Ovary (tissue), 10 donors: ENCODE data around the gene CELF2. TPM values are rescaled to one million over a fixed set of nuclear protein-coding genes. Genes with fewer than 3 reads are reported as not detected.

Experiments
- DNase-seq, 5 donors: peaks; one replicate each; pipeline ENCODE4 v3.0.0-alpha.2; 2019 to 2020
- H3K27ac ChIP-seq, 2 donors: fragments of 200-600 bp; one replicate each; pipeline versions ENCODE4 v1.5.1 to v1.8.0; 2019 to 2022
- H3K27me3 ChIP-seq: fragments of 200-600 bp; one replicate; pipeline ENCODE4 v1.8.0; 2022
- H3K36me3 ChIP-seq: fragments of 200-600 bp; sonication (generic); one replicate; pipeline ENCODE4 v1.5.1; 2019
- H3K4me1 ChIP-seq: one replicate; pipeline ENCODE4 v1.8.1; 2013; ENCODE audit warnings: mild to moderate bottlenecking, moderate library complexity; ENCODE audit not compliant: insufficient read depth
- H3K4me3 ChIP-seq: fragments of 200-600 bp; sonication (generic); one replicate; pipeline ENCODE4 v1.5.1; 2017
- H3K9me3 ChIP-seq, 2 donors: fragments of 200-600 bp in 1 of 2; sonication (generic) in 1 of 2; one replicate each; pipeline versions ENCODE4 v1.5.1 to v1.8.1; 2013 to 2019; ENCODE audit warnings: mild to moderate bottlenecking in 1 of 2, moderate library complexity in 1 of 2
- EP300 ChIP-seq: sonication (generic); formaldehyde crosslinking; IDR thresholded peaks from one replicate; pipeline ENCODE4 v1.6.1; 2017; ENCODE audit warnings: antibody characterized with exemption
- POLR2A ChIP-seq: fragments of 450-650 bp; IDR thresholded peaks from one replicate; pipeline ENCODE4 v1.6.1; 2017; ENCODE audit warnings: antibody characterized with exemption, mild to moderate bottlenecking, moderate library complexity
- WGBS, 3 donors: extraction: QIAGEN DNeasy Blood & Tissue Kit in 1 of 3; methylation state at CpG; one replicate each; pipeline versions ENCODE4 v1.1.5 to v1.1.7; 2013 to 2017; 5-methylcytosine and 5-hydroxymethylcytosine counted together
- intact Hi-C, 4 donors: fragments of 100-400 bp; cut with DNase I; formaldehyde crosslinking; loops; one replicate each; pipeline versions ENCODE4 v1.11.0 to v1.15.1; 2022 to 2023
- long read RNA-seq, 3 donors: library from polyadenylated mRNA in 2 of 3; unstranded in 2 of 3; transcript quantifications; one replicate each; pipeline ENCODE4 v2.0.0 and lab custom pipeline, GENCODE V29; 2021 to 2026
- polyA plus RNA-seq, 2 donors: library from polyadenylated mRNA; stranded (reverse); fragments of 200-250 nt in 1 of 2; fragments of 350-450 nt in 1 of 2; fragmentation: Illumina TruSeq in 1 of 2; extraction: RNeasy Lipid Tissue Mini Kit (QIAGEN cat#74804) in 1 of 2; gene quantifications; one replicate each; pipeline ENCODE4 v1.2.3, GENCODE V29; 2013 to 2014
- total RNA-seq, 7 donors: library from RNA; depleted of rRNA in 2 of 7; stranded (reverse); fragments of >200 nt in 2 of 7; fragmentation: NEBNext Ultra II Directional in 3 of 7; extraction: Animal tissue kit (Norgen Biotek cat#: 25700) in 3 of 7; gene quantifications; one replicate each; pipeline versions ENCODE4 v1.1.0 to v1.2.4, GENCODE V29; 2016 to 2023
- TF ChIP-seq, protein P1 (sequence below), 3 donors: fragments of 450-650 bp in 2 of 3; fragments of 200-600 bp in 1 of 3; IDR thresholded peaks; one replicate each; pipeline versions ENCODE4 v1.5.1 to v1.8.0; 2016 to 2022; ENCODE audit warnings: antibody characterized with exemption in 3 of 3, mild to moderate bottlenecking in 1 of 3
- donor health status: DM: no; HTN: no; CAD: no; lungs with moderate emphysema.
- donor health status: DM: no; HTN: no; CAD: no.
- donor health status: Bipolar disorder and iron deficiency.
- donor health status: DM: yes; HTN: yes; CAD: no.
- donor health status: DM: no; HTN: no; CAD: no.
- donor health status: DM: yes; HTN: yes; CAD: no.

CELF2 gene
- 100 to 1,000 TPM in 1 of 7 donors, 10 to 100 TPM in 6; 50.7 to 107 (median 71.2) TPM for total RNA-seq
- 10 to 100 TPM; 38.8 to 45.7 TPM for polyA plus RNA-seq
- long read RNA-seq, donor 1, full-length matches to known transcripts = 11 of 206 reads
- long read RNA-seq, donor 1, partial matches to known transcripts = 78 of 206 reads
- long read RNA-seq, donor 1, other reads (novel, unspliced or antisense) = 117 of 206 reads
- long read RNA-seq, donor 2, full-length matches to known transcripts = 1 of 1 reads
- long read RNA-seq, donor 2, partial matches to known transcripts = 0 of 1 reads
- long read RNA-seq, donor 2, other reads (novel, unspliced or antisense) = 0 of 1 reads
- long read RNA-seq, donor 3, transcript CELF2-206 (14 exons, 1,892 nt) = major isoform, 8 of 84 reads
- long read RNA-seq, donor 3, partial matches to known transcripts = 21 of 84 reads
- long read RNA-seq, donor 3, other reads (novel, unspliced or antisense) = 55 of 84 reads

DNA sequence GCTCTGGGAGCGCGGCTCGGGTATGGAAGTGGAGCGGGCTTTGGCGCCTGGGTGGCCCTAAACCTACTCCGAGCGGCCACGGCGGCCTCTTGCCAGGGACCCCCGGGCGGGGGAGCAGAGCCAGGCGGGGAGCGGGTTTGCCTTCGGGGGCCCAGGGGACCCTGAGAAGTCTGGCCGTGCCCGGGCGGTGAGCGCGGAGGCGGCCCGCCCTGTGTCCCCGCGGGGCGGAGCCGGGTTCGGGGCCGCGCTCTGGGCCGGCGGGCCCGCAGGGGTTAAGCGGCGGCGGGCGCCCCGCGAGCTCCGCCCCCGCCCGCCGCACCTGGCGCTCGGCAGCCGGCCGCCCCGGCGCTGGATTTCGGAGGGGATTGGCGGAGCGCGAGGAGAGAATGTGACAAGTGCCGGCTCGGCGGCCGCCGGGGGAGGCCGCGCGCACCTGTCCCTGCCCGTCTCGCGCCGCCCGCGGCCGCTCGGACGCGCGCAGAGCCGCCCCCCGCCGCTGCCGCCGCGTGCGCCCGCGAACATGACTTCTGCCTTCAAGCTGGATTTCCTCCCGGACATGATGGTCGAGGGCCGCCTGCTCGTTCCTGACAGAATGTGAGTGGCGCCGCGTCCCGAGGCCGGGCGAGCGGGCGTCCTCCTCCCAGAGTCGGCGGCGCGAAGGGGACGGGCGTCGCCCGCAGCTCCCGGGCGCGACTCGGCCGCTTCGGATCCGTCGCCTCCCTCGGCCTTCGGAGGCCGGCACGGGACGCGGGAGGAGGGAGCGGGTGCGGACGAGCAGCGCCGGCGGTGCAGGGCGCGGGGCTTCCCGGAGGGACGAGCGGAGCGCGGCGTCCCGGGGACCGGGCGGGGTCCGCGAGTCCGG lies at the start of gene CELF2:
Gene CELF2, plus strand, starts transcription at position 303 of the 862 bp plus-strand sequence. Its CDS starts 218 bp downstream, at position 521.
- H3K36me3 ChIP-seq = no peaks in the 10 kb centered on the region
- H3K4me3 ChIP-seq = peak within 1 kb of the TSS; percentile 96
- H3K4me1 ChIP-seq = peaks cover 11% of the 10 kb centered on the region
- no peaks in the 10 kb centered on the region for H3K27me3 ChIP-seq
- H3K9me3 ChIP-seq = no peaks in the 10 kb centered on the region
- peak within 1 kb of the TSS; percentile 50 to 73 for H3K27ac ChIP-seq
- 0% methylated on average over 19 to 133 of the region's 133 CpGs for WGBS, 3 donors
- TF ChIP-seq EP300 (no peak), POLR2A (no peak)
- TF ChIP-seq, protein P1, sequence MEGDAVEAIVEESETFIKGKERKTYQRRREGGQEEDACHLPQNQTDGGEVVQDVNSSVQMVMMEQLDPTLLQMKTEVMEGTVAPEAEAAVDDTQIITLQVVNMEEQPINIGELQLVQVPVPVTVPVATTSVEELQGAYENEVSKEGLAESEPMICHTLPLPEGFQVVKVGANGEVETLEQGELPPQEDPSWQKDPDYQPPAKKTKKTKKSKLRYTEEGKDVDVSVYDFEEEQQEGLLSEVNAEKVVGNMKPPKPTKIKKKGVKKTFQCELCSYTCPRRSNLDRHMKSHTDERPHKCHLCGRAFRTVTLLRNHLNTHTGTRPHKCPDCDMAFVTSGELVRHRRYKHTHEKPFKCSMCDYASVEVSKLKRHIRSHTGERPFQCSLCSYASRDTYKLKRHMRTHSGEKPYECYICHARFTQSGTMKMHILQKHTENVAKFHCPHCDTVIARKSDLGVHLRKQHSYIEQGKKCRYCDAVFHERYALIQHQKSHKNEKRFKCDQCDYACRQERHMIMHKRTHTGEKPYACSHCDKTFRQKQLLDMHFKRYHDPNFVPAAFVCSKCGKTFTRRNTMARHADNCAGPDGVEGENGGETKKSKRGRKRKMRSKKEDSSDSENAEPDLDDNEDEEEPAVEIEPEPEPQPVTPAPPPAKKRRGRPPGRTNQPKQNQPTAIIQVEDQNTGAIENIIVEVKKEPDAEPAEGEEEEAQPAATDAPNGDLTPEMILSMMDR (IDR thresholded peaks at IDR 0.05) = no peak
- peak; percentile 65 to 76 (median 69) for DNase-seq
- intact Hi-C loops = no loop called here

DNA sequence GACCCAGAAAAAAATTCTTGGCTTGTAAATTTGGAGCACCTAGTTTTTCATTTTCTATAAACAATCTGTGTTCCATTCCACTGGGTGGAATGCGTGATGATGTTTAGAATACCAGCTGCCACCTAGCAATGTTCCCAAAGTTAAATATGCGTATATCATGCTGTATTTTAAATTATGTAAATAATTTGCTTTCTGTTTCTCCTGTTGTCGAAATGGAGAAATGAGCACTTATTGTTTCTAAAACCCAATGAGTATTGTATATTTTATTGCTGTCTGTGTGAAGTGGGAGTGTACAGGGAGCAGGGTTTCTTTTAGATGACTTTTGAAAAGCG lies 49.4 kb upstream of the CELF2 start:
- TF ChIP-seq, protein P1 (IDR thresholded peaks at IDR 0.05) = no peak
- TF ChIP-seq EP300 = no peak
- no peak for TF ChIP-seq POLR2A
- Histone ChIP-seq H3K4me1 (no peaks in the 10 kb centered on the region), H3K27ac (no peak overlapping the region), H3K27me3 (no peaks in the 10 kb centered on the region), H3K9me3 (no peaks in the 10 kb centered on the region), H3K4me3 (no peak overlapping the region), H3K36me3 (no peaks in the 10 kb centered on the region)
- intact Hi-C loops = no loop called here
- DNase-seq = no peak
- 54 to 72% (median 57%) methylated on average over 4 of the region's 4 CpGs for WGBS, 3 donors

DNA sequence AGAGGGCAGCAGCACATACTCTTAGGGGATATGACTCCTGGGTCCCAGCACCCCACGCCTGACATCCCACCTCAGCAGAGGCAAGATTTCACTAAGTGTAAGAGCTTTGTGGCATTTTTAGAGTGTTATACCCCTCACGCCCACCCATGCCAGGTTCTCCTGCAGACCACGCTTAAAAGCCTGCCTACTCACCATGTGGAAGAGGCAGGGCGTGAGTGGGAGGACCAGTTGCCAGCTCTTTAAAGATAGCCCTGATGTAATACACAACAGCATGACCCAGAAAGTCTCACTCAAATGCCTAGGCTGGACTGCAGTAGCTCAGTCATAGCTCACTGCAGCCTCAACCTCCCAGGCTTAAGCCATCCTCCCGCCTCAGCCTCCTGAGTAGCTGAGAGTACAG lies 44.4 kb upstream of the CELF2 start:
- intact Hi-C loops = no loop called here
- no peaks in the 10 kb centered on the region for H3K9me3 ChIP-seq
- 92 to 96% (median 94%) methylated on average over 5 of the region's 5 CpGs for WGBS, 3 donors

DNA sequence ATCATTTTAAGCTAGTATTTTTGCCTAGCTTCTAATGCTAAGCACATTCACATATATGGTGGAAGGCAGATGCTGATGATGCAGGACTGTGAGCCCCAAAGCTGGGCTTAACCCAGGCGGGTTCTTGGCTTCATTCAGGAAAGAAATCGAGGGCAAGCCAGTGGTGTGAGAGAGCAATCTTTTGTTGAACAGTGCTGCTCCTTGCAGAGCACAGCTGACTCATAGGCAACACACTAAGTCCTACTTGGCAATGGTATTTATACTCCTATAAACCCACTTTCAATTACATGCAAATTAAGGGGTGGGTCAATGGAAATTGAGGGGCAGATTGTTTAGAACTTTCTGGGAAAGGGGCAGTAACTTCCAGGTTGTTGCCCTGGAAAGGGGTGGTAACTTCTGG lies 42.0 kb upstream of the CELF2 start:
- TF ChIP-seq POLR2A = no peak
- TF ChIP-seq EP300 = no peak
- TF ChIP-seq, protein P1 (IDR thresholded peaks at IDR 0.05) = no peak
- H3K27me3 ChIP-seq = no peaks in the 10 kb centered on the region
- H3K4me1 ChIP-seq = peaks cover 4% of the 10 kb centered on the region
- no peaks in the 10 kb centered on the region for H3K36me3 ChIP-seq
- H3K27ac ChIP-seq = no peak overlapping the region
- no peak overlapping the region for H3K4me3 ChIP-seq
- H3K9me3 ChIP-seq = no peaks in the 10 kb centered on the region
- intact Hi-C loops = no loop called here
- DNase-seq = no peak
- 85 to 100% (median 89%) methylated on average over 2 of the region's 2 CpGs for WGBS, 3 donors

More for the DNA sequence above, 44.4 kb upstream of the CELF2 start:
- H3K27ac ChIP-seq = no peak overlapping the region
- no peak overlapping the region for H3K4me3 ChIP-seq
- no peaks in the 10 kb centered on the region for H3K36me3 ChIP-seq
- H3K4me1 ChIP-seq = peaks cover 2% of the 10 kb centered on the region
- no peak for TF ChIP-seq POLR2A
- H3K27me3 ChIP-seq = no peaks in the 10 kb centered on the region
- DNase-seq = no peak
